A549 (cell line): ENCODE data around the gene GRAMD1A. TPM values are rescaled to one million over a fixed set of nuclear protein-coding genes. Genes with fewer than 3 reads are reported as not detected.

Source experiments
- ATAC-seq, 2 experiments: fragments of 200-7000 bp in 1 of 2; fragments of >200 bp in 1 of 2; cut with Nextera tagmentation in 1 of 2; cut with Tn5 transposase in 1 of 2; 3 replicates each; pipeline versions ENCODE4 v1.8.0 to v1.9.1; 2018 to 2020; ENCODE audit warnings: mild to moderate bottlenecking in 1 of 2, moderate library complexity in 1 of 2
- CTCF ChIA-PET: fragments of 300-600 bp; sonication (Branson Sonifier 250); formaldehyde crosslinking; extraction: SDS; loops from one replicate; lab custom pipeline; 2021; ENCODE audit warnings: antibody characterized with exemption, inconsistent platforms; lab: Yijun Ruan, JAX
- POLR2A ChIA-PET: fragments of 350-600 bp; formaldehyde crosslinking; extraction: SDS; loops from one replicate; lab custom pipeline; 2021; ENCODE audit warnings: antibody characterized with exemption, inconsistent platforms; lab: Yijun Ruan, JAX
- DNase-seq, 2 experiments: peaks; one replicate each; pipeline versions ENCODE4 v3.0.0 to v3.0.0-alpha.2; 2011 to 2016; ENCODE audit warnings: low read depth in 1 of 2, low spot score in 1 of 2
- FAIRE-seq: peaks from 2 replicates; lab custom pipeline; 2011; peaks lifted over from hg19 to GRCh38; lab: Jason Lieb, UNC
- H3K27ac ChIP-seq, 2 experiments: fragments of >200 bp; sonication (Bioruptor Twin); formaldehyde crosslinking; 3 replicates each; pipeline ENCODE4 v1.5.1; 2016 to 2017
- H3K4me1 ChIP-seq: fragments of >200 bp; sonication (Bioruptor Twin); formaldehyde crosslinking; 3 replicates; pipeline ENCODE4 v1.6.1; 2016
- H3K4me2 ChIP-seq: fragments of >200 bp; sonication (Bioruptor Twin); formaldehyde crosslinking; 3 replicates; pipeline ENCODE4 v1.6.1; 2016
- H3K4me3 ChIP-seq: fragments of >200 bp; sonication (Bioruptor Twin); formaldehyde crosslinking; 3 replicates; pipeline ENCODE4 v1.5.1; 2016
- H3K9me3 ChIP-seq: fragments of >200 bp; sonication (Bioruptor Twin); formaldehyde crosslinking; 3 replicates; pipeline ENCODE4 v1.6.1; 2016
- BHLHE40 ChIP-seq: IDR thresholded peaks from 2 replicates; pipeline ENCODE4 v1.6.1; 2012; ENCODE audit warnings: low read depth, low read length, inconsistent platforms
- CEBPB ChIP-seq, 2 experiments: fragments of >200 bp in 1 of 2; sonication (Bioruptor Twin) in 1 of 2; formaldehyde crosslinking in 1 of 2; IDR thresholded peaks; 2 replicates each; pipeline ENCODE4 v1.6.1; 2012 to 2016
- CHD4 ChIP-seq: fragments of 200-600 bp; sonication (generic); IDR thresholded peaks from 2 replicates; pipeline ENCODE4 v1.6.1; 2016; ENCODE audit warnings: antibody characterized with exemption, mild to moderate bottlenecking, borderline replicate concordance
- CTCF ChIP-seq: fragments of >200 bp; sonication (Bioruptor Twin); formaldehyde crosslinking; IDR thresholded peaks from 3 replicates; pipeline ENCODE4 v1.5.1; 2016
- E2F6 ChIP-seq: IDR thresholded peaks from 2 replicates; pipeline ENCODE4 v1.6.1; 2012; ENCODE audit warnings: low read depth, borderline replicate concordance
- EP300 ChIP-seq, 2 experiments: fragments of >200 bp; sonication (Bioruptor Twin); formaldehyde crosslinking; IDR thresholded peaks; 2 replicates in 1 of 2; 3 replicates in 1 of 2; pipeline ENCODE4 v1.6.1; 2016 to 2017
- FOXS1 ChIP-seq: fragments of 250-450 bp; sonication (Bioruptor Pico); IDR thresholded peaks from 2 replicates; pipeline ENCODE4 v1.5.0; 2020; ENCODE audit warnings: mild to moderate bottlenecking, moderate library complexity
- HMGXB4 ChIP-seq: fragments of 250-450 bp; sonication (Bioruptor Pico); IDR thresholded peaks from 2 replicates; pipeline ENCODE4 v1.5.0; 2021; ENCODE audit warnings: mild to moderate bottlenecking, moderate library complexity, borderline replicate concordance
- HOXB5 ChIP-seq: fragments of 250-450 bp; sonication (Bioruptor Pico); IDR thresholded peaks from 2 replicates; pipeline ENCODE4 v1.5.0; 2020; ENCODE audit warnings: mild to moderate bottlenecking, moderate library complexity
- JUN ChIP-seq, 2 experiments: fragments of >200 bp; sonication (Bioruptor Twin); formaldehyde crosslinking; IDR thresholded peaks; 2 replicates in 1 of 2; 3 replicates in 1 of 2; pipeline ENCODE4 v1.6.1; 2016 to 2017
- JUNB ChIP-seq: fragments of >200 bp; sonication (Bioruptor Twin); formaldehyde crosslinking; IDR thresholded peaks from 2 replicates; pipeline ENCODE4 v1.6.1; 2016
- MAZ ChIP-seq: fragments of 150-350 bp; IDR thresholded peaks from 2 replicates; pipeline ENCODE4 v1.6.1; 2014; ENCODE audit warnings: antibody characterized with exemption, low read depth, low read length, borderline replicate concordance
- PHF8 ChIP-seq: fragments of 200-600 bp; sonication (generic); IDR thresholded peaks from 2 replicates; pipeline ENCODE4 v1.6.1; 2016; ENCODE audit warnings: low read depth, mild to moderate bottlenecking, antibody characterized with exemption, moderate library complexity, borderline replicate concordance
- REST ChIP-seq: fragments of 200-600 bp; sonication (generic); IDR thresholded peaks from 2 replicates; pipeline ENCODE4 v1.6.1; 2016; ENCODE audit warnings: antibody characterized with exemption, mild to moderate bottlenecking, moderate library complexity
- SMC3 ChIP-seq: fragments of >200 bp; sonication (Bioruptor Twin); formaldehyde crosslinking; IDR thresholded peaks from 3 replicates; pipeline ENCODE4 v1.6.1; 2018; ENCODE audit warnings: inconsistent platforms
- ZFP36 ChIP-seq: fragments of 450-650 bp; IDR thresholded peaks from 2 replicates; pipeline ENCODE4 v1.6.1; 2014; ENCODE audit warnings: borderline replicate concordance; ENCODE audit not compliant: partially characterized antibody
- WGBS: methylation state at CpG from one replicate; pipeline ENCODE4 v1.1.6; 2017; ENCODE audit errors: missing lambda C conversion rate; 5-methylcytosine and 5-hydroxymethylcytosine counted together
- polyA plus RNA-seq, 4 experiments: library from polyadenylated mRNA; depleted of rRNA in 3 of 4; stranded (reverse); fragments of >200 nt; fragmentation: RNase III in 1 of 4; extraction: RNeasy Plus Mini Kit Qiagen cat#74134 plus additional on column Dnase treatment in 1 of 4; gene quantifications; 2 replicates in 3 of 4; 3 replicates in 1 of 4; pipeline ENCODE4 v1.2.3, GENCODE V29; 2011 to 2017

GRAMD1A gene
- polyA plus RNA-seq, 2 of the 4 experiments (the other 2 are of a cell fraction) = 128 to 184 TPM

- FAIRE-seq (peak; percentile 94), DNase-seq (no peak), ATAC-seq (no peak)
- 0 out of 5 replicates have a peak, but pooled peaks of 1 of the 2 experiments have one; percentile 14 for TF ChIP-seq JUN (IDR thresholded peaks at IDR 0.05)
- no peak for TF ChIP-seq E2F6
- no peak for TF ChIP-seq CEBPB (IDR thresholded peaks at IDR 0.05)
- no peak for TF ChIP-seq HMGXB4 (CRISPR knock-in tag)
- no peak overlapping the region for H3K4me2 ChIP-seq
- H3K4me1 ChIP-seq = 0 out of 3 replicates have a peak, but pooled peaks cover 5% of the 10 kb centered on the region
- ChIA-PET POLR2A (no interaction called here), CTCF (interaction anchor here (48.0 kb wide), 1 partner anchor 35 kb away, joined by 1860 read pairs; the partner anchor contains the start of genes GRAMD1A and ZNF792)
- no peak overlapping the region for H3K4me3 ChIP-seq
- WGBS = 86% methylated on average over 6 of the region's 6 CpGs
- no peak overlapping the region for H3K27ac ChIP-seq
- no peaks in the 10 kb centered on the region for H3K9me3 ChIP-seq
Observed at GRCh38 chr19:35024095-35024494, 24.0 kb downstream of the GRAMD1A start.

- TF ChIP-seq JUNB = no peak
- TF ChIP-seq JUN (IDR thresholded peaks at IDR 0.05) = 0 out of 5 replicates have a peak, but pooled peaks of 1 of the 2 experiments have one; percentile 38
- FAIRE-seq (no peak), ATAC-seq (no peak), DNase-seq (no peak)
- Histone ChIP-seq H3K4me3 (no peak overlapping the region), H3K9me3 (no peaks in the 10 kb centered on the region), H3K27ac (peak overlapping the region in 1 of 2 experiments; percentile 1; a peak in 1 of 6 replicates), H3K4me1 (peaks cover 12% of the 10 kb centered on the region), H3K4me2 (no peak overlapping the region)
- WGBS = 93% methylated on average over 21 of the region's 21 CpGs
- CTCF ChIA-PET = interaction anchor here (0.6 to 48.0 kb wide), 8 partner anchors 21 to 149 kb away, joined by 3 to 1860 read pairs (median 6); partner anchors contain the start of genes GRAMD1A, LGI4 and ZNF792
- POLR2A ChIA-PET = interaction anchor here (0.6 to 5.3 kb wide), 4 partner anchors 12 to 299 kb away, joined by 4 to 45 read pairs (median 6); partner anchors contain the start of gene GRAMD1A
Observed at GRCh38 chr19:35025969-35026368, 25.8 kb downstream of the GRAMD1A start.

GRCh38 chr19:35026418-35026817, 26.3 kb downstream of the GRAMD1A start:
- ChIA-PET CTCF (interaction anchor here (0.6 to 48.0 kb wide), 7 partner anchors 21 to 149 kb away, joined by 3 to 1860 read pairs (median 7); partner anchors contain the start of genes GRAMD1A, LGI4 and ZNF792), POLR2A (interaction anchor here (0.6 to 5.3 kb wide), 4 partner anchors 12 to 298 kb away, joined by 4 to 45 read pairs (median 6); partner anchors contain the start of gene GRAMD1A)
- 84% methylated on average over 6 of the region's 6 CpGs for WGBS
- TF ChIP-seq REST = no peak
- TF ChIP-seq CHD4 = no peak
- TF ChIP-seq JUN (IDR thresholded peaks at IDR 0.05) = peak in 1 of 2 experiments; percentile 41; a peak in 2 of 5 replicates
- H3K9me3 ChIP-seq = no peaks in the 10 kb centered on the region
- H3K4me3 ChIP-seq = no peak overlapping the region
- H3K27ac ChIP-seq = peak overlapping the region in 1 of 2 experiments; percentile 1; a peak in 1 of 6 replicates
- no peak for ATAC-seq
- DNase-seq = no peak
- peaks cover 12% of the 10 kb centered on the region for H3K4me1 ChIP-seq
- peak; percentile 88 for FAIRE-seq
- no peak overlapping the region for H3K4me2 ChIP-seq

- ChIA-PET CTCF (interaction anchor here (0.9 to 48.0 kb wide), 7 partner anchors 20 to 115 kb away, joined by 3 to 1860 read pairs (median 7); partner anchors contain the start of genes GRAMD1A, LGI4 and ZNF792), POLR2A (interaction anchor here (1.0 to 5.3 kb wide), 2 partner anchors 13 to 20 kb away, joined by 4 to 45 read pairs; no protein-coding TSS in a partner anchor)
- H3K9me3 ChIP-seq = no peaks in the 10 kb centered on the region
- no peak overlapping the region for H3K4me3 ChIP-seq
- H3K27ac ChIP-seq = no peak overlapping the region
- DNase-seq = no peak
- ATAC-seq = no peak
- 91% methylated on average over 8 of the region's 8 CpGs for WGBS
- TF ChIP-seq EP300 (IDR thresholded peaks at IDR 0.05) (no peak), MAZ (no peak), HOXB5 (CRISPR knock-in tag) (no peak), ZFP36 (no peak), BHLHE40 (no peak), JUN (IDR thresholded peaks at IDR 0.05) (no peak), CTCF (no peak), FOXS1 (CRISPR knock-in tag) (no peak), PHF8 (no peak), SMC3 (no peak), CEBPB (IDR thresholded peaks at IDR 0.05) (no peak)
- H3K4me1 ChIP-seq = peaks cover 12% of the 10 kb centered on the region
- FAIRE-seq = no peak
- no peak overlapping the region for H3K4me2 ChIP-seq
Observed at GRCh38 chr19:35027009-35027408, 26.9 kb downstream of the GRAMD1A start.
